A549 (cell line): ENCODE measurements around the gene CEP250. TPM values are rescaled to one million over a fixed set of nuclear protein-coding genes. Genes with fewer than 3 reads are reported as not detected.

Source experiments
- ATAC-seq, 2 experiments: fragments of 200-7000 bp in 1 of 2; fragments of >200 bp in 1 of 2; cut with Nextera tagmentation in 1 of 2; cut with Tn5 transposase in 1 of 2; 3 replicates each; pipeline versions ENCODE4 v1.8.0 to v1.9.1; 2018 to 2020; ENCODE audit warnings: mild to moderate bottlenecking in 1 of 2, moderate library complexity in 1 of 2
- CTCF ChIA-PET: fragments of 300-600 bp; sonication (Branson Sonifier 250); formaldehyde crosslinking; extraction: SDS; loops from one replicate; lab custom pipeline; 2021; ENCODE audit warnings: antibody characterized with exemption, inconsistent platforms; lab: Yijun Ruan, JAX
- POLR2A ChIA-PET: fragments of 350-600 bp; formaldehyde crosslinking; extraction: SDS; loops from one replicate; lab custom pipeline; 2021; ENCODE audit warnings: antibody characterized with exemption, inconsistent platforms; lab: Yijun Ruan, JAX
- DNase-seq, 2 experiments: peaks; one replicate each; pipeline versions ENCODE4 v3.0.0 to v3.0.0-alpha.2; 2011 to 2016; ENCODE audit warnings: low read depth in 1 of 2, low spot score in 1 of 2
- FAIRE-seq: peaks from 2 replicates; lab custom pipeline; 2011; peaks lifted over from hg19 to GRCh38; lab: Jason Lieb, UNC
- H3K27ac ChIP-seq, 2 experiments: fragments of >200 bp; sonication (Bioruptor Twin); formaldehyde crosslinking; 3 replicates each; pipeline ENCODE4 v1.5.1; 2016 to 2017
- H3K4me1 ChIP-seq: fragments of >200 bp; sonication (Bioruptor Twin); formaldehyde crosslinking; 3 replicates; pipeline ENCODE4 v1.6.1; 2016
- H3K4me2 ChIP-seq: fragments of >200 bp; sonication (Bioruptor Twin); formaldehyde crosslinking; 3 replicates; pipeline ENCODE4 v1.6.1; 2016
- H3K4me3 ChIP-seq: fragments of >200 bp; sonication (Bioruptor Twin); formaldehyde crosslinking; 3 replicates; pipeline ENCODE4 v1.5.1; 2016
- H3K9me3 ChIP-seq: fragments of >200 bp; sonication (Bioruptor Twin); formaldehyde crosslinking; 3 replicates; pipeline ENCODE4 v1.6.1; 2016
- BHLHE40 ChIP-seq: IDR thresholded peaks from 2 replicates; pipeline ENCODE4 v1.6.1; 2012; ENCODE audit warnings: low read depth, low read length, inconsistent platforms
- CBX2 ChIP-seq: fragments of 200-600 bp; sonication (generic); IDR thresholded peaks from 2 replicates; pipeline ENCODE4 v1.6.1; 2016; ENCODE audit warnings: low read depth, mild to moderate bottlenecking, borderline replicate concordance
- CBX8 ChIP-seq: fragments of 200-600 bp; sonication (generic); IDR thresholded peaks from 2 replicates; pipeline ENCODE4 v1.6.1; 2016
- CEBPB ChIP-seq, 2 experiments: fragments of >200 bp in 1 of 2; sonication (Bioruptor Twin) in 1 of 2; formaldehyde crosslinking in 1 of 2; IDR thresholded peaks; 2 replicates each; pipeline ENCODE4 v1.6.1; 2012 to 2016
- CHD2 ChIP-seq: fragments of 150-350 bp; IDR thresholded peaks from 2 replicates; pipeline ENCODE4 v1.6.1; 2014; ENCODE audit warnings: low read length; ENCODE audit not compliant: partially characterized antibody
- EHMT2 ChIP-seq: fragments of 200-600 bp; sonication (generic); IDR thresholded peaks from 2 replicates; pipeline ENCODE4 v1.6.1; 2016; ENCODE audit warnings: antibody characterized with exemption, low read depth, mild to moderate bottlenecking, moderate library complexity
- ELK1 ChIP-seq: fragments of 150-350 bp; IDR thresholded peaks from 2 replicates; pipeline ENCODE4 v1.6.1; 2014; ENCODE audit warnings: low read depth, mild to moderate bottlenecking, low read length
- EP300 ChIP-seq, 2 experiments: fragments of >200 bp; sonication (Bioruptor Twin); formaldehyde crosslinking; IDR thresholded peaks; 2 replicates in 1 of 2; 3 replicates in 1 of 2; pipeline ENCODE4 v1.6.1; 2016 to 2017
- ESRRA ChIP-seq: fragments of 150-350 bp; IDR thresholded peaks from 2 replicates; pipeline ENCODE4 v1.6.1; 2014; ENCODE audit warnings: mild to moderate bottlenecking, low read length, borderline replicate concordance
- GATA3 ChIP-seq: IDR thresholded peaks from 2 replicates; pipeline ENCODE4 v1.6.1; 2012; ENCODE audit warnings: borderline replicate concordance
- HDAC2 ChIP-seq: fragments of 200-600 bp; sonication (generic); IDR thresholded peaks from 2 replicates; pipeline ENCODE4 v1.6.1; 2016
- HOXA7 ChIP-seq: fragments of 250-450 bp; sonication (Bioruptor Pico); IDR thresholded peaks from 2 replicates; pipeline ENCODE4 v1.5.0; 2020; ENCODE audit warnings: mild to moderate bottlenecking, moderate library complexity
- HOXB5 ChIP-seq: fragments of 250-450 bp; sonication (Bioruptor Pico); IDR thresholded peaks from 2 replicates; pipeline ENCODE4 v1.5.0; 2020; ENCODE audit warnings: mild to moderate bottlenecking, moderate library complexity
- KDM5A ChIP-seq: fragments of 200-600 bp; sonication (generic); IDR thresholded peaks from 2 replicates; pipeline ENCODE4 v1.6.1; 2016; ENCODE audit warnings: antibody characterized with exemption, mild to moderate bottlenecking
- MAZ ChIP-seq: fragments of 150-350 bp; IDR thresholded peaks from 2 replicates; pipeline ENCODE4 v1.6.1; 2014; ENCODE audit warnings: antibody characterized with exemption, low read depth, low read length, borderline replicate concordance
- NR3C1 ChIP-seq: fragments of >200 bp; sonication (Bioruptor Twin); formaldehyde crosslinking; IDR thresholded peaks from 3 replicates; pipeline ENCODE4 v1.6.1; 2017
- PHF8 ChIP-seq: fragments of 200-600 bp; sonication (generic); IDR thresholded peaks from 2 replicates; pipeline ENCODE4 v1.6.1; 2016; ENCODE audit warnings: low read depth, mild to moderate bottlenecking, antibody characterized with exemption, moderate library complexity, borderline replicate concordance
- POLR2A ChIP-seq: IDR thresholded peaks from 2 replicates; pipeline ENCODE4 v1.6.1; 2012; ENCODE audit warnings: mild to moderate bottlenecking, low read length
- RARB ChIP-seq: fragments of 250-450 bp; sonication (Bioruptor Pico); IDR thresholded peaks from 2 replicates; pipeline ENCODE4 v1.8.0; 2021; ENCODE audit warnings: mild to moderate bottlenecking, moderate library complexity
- RCOR1 ChIP-seq: fragments of 150-350 bp; IDR thresholded peaks from 2 replicates; pipeline ENCODE4 v1.6.1; 2014; ENCODE audit warnings: antibody characterized with exemption, low read length, low read depth
- RFX5 ChIP-seq: fragments of 450-650 bp; IDR thresholded peaks from 2 replicates; pipeline ENCODE4 v1.7.1; 2014; ENCODE audit warnings: antibody characterized with exemption, mild to moderate bottlenecking, moderate library complexity
- SMC3 ChIP-seq: fragments of >200 bp; sonication (Bioruptor Twin); formaldehyde crosslinking; IDR thresholded peaks from 3 replicates; pipeline ENCODE4 v1.6.1; 2018; ENCODE audit warnings: inconsistent platforms
- SREBF2 ChIP-seq: fragments of 450-650 bp; IDR thresholded peaks from 2 replicates; pipeline ENCODE4 v1.6.1; 2014; ENCODE audit warnings: mild to moderate bottlenecking, moderate library complexity
- TFCP2L1 ChIP-seq: fragments of 250-450 bp; sonication (Bioruptor Pico); IDR thresholded peaks from 2 replicates; pipeline ENCODE4 v1.5.0; 2021; ENCODE audit warnings: mild to moderate bottlenecking
- TP53 ChIP-seq: fragments of 250-450 bp; sonication (Bioruptor Pico); IDR thresholded peaks from 2 replicates; pipeline ENCODE4 v1.5.0; 2021; ENCODE audit warnings: mild to moderate bottlenecking, moderate library complexity
- ZFP36 ChIP-seq: fragments of 450-650 bp; IDR thresholded peaks from 2 replicates; pipeline ENCODE4 v1.6.1; 2014; ENCODE audit warnings: borderline replicate concordance; ENCODE audit not compliant: partially characterized antibody
- ZNF302 ChIP-seq: fragments of 250-450 bp; sonication (Bioruptor Pico); IDR thresholded peaks from 2 replicates; pipeline ENCODE4 v1.9.0; 2021; ENCODE audit warnings: inconsistent platforms, mild to moderate bottlenecking, moderate library complexity
- WGBS: methylation state at CpG from one replicate; pipeline ENCODE4 v1.1.6; 2017; ENCODE audit errors: missing lambda C conversion rate; 5-methylcytosine and 5-hydroxymethylcytosine counted together
- polyA plus RNA-seq, 4 experiments: library from polyadenylated mRNA; depleted of rRNA in 3 of 4; stranded (reverse); fragments of >200 nt; fragmentation: RNase III in 1 of 4; extraction: RNeasy Plus Mini Kit Qiagen cat#74134 plus additional on column Dnase treatment in 1 of 4; gene quantifications; 2 replicates in 3 of 4; 3 replicates in 1 of 4; pipeline ENCODE4 v1.2.3, GENCODE V29; 2011 to 2017
- TF ChIP-seq, protein P1 (sequence below): IDR thresholded peaks from 2 replicates; pipeline ENCODE4 v1.6.1; 2012

Gene CEP250
- polyA plus RNA-seq, 2 of the 4 experiments (the other 2 are of a cell fraction) = 13.8 to 19.6 TPM

- no peak overlapping the region for H3K4me3 ChIP-seq
- no peak for TF ChIP-seq NR3C1
- TF ChIP-seq POLR2A = no peak
- no peak for TF ChIP-seq TP53
- TF ChIP-seq EHMT2 = no peak
- TF ChIP-seq CBX8 = no peak
- no peak overlapping the region for H3K4me2 ChIP-seq
- DNase-seq (no peak), ATAC-seq (no peak), FAIRE-seq (no peak)
- WGBS = 89% methylated on average over 1 of the region's 1 CpG
- no peaks in the 10 kb centered on the region for H3K9me3 ChIP-seq
- ChIA-PET CTCF (interaction anchor here (0.6 to 2.1 kb wide), 5 partner anchors 10 to 62 kb away, joined by 3 to 6 read pairs (median 4); no protein-coding TSS in a partner anchor), POLR2A (no interaction called here)
- no peaks in the 10 kb centered on the region for H3K4me1 ChIP-seq
- H3K27ac ChIP-seq = no peak overlapping the region
Observed at GRCh38 chr20:35525639-35526038, 70.2 kb downstream of the CEP250 start.

- FAIRE-seq (no peak), ATAC-seq (no peak), DNase-seq (no peak)
- TF ChIP-seq TFCP2L1 (CRISPR knock-in tag) = no peak
- TF ChIP-seq HOXB5 (CRISPR knock-in tag) = no peak
- no peak for TF ChIP-seq CHD2
- no peak for TF ChIP-seq ELK1
- TF ChIP-seq EP300 (IDR thresholded peaks at IDR 0.05) = no peak
- TF ChIP-seq SMC3 = no peak
- TF ChIP-seq CEBPB (IDR thresholded peaks at IDR 0.05) = no peak
- TF ChIP-seq GATA3 = no peak
- TF ChIP-seq RCOR1 = no peak
- TF ChIP-seq CBX2 = no peak
- no peak for TF ChIP-seq ZFP36
- TF ChIP-seq EHMT2 = no peak
- TF ChIP-seq KDM5A = no peak
- TF ChIP-seq ZNF302 (CRISPR knock-in tag) = no peak
- TF ChIP-seq PHF8 = no peak
- no peak for TF ChIP-seq HOXA7 (CRISPR knock-in tag)
- 87% methylated on average over 12 of the region's 12 CpGs for WGBS
- POLR2A ChIA-PET = interaction anchor here (0.6 kb wide), 1 partner anchor 58 kb away, joined by 3 read pairs; no protein-coding TSS in a partner anchor
- no peak overlapping the region for H3K27ac ChIP-seq
- no peaks in the 10 kb centered on the region for H3K9me3 ChIP-seq
- no peaks in the 10 kb centered on the region for H3K4me1 ChIP-seq
- CTCF ChIA-PET = interaction anchor here (0.7 to 2.1 kb wide), 4 partner anchors 15 to 114 kb away, joined by 3 to 6 read pairs (median 3); no protein-coding TSS in a partner anchor
- H3K4me2 ChIP-seq = no peak overlapping the region
- no peak overlapping the region for H3K4me3 ChIP-seq
Observed at GRCh38 chr20:35527122-35527769, 71.8 kb downstream of the CEP250 start.

DNA sequence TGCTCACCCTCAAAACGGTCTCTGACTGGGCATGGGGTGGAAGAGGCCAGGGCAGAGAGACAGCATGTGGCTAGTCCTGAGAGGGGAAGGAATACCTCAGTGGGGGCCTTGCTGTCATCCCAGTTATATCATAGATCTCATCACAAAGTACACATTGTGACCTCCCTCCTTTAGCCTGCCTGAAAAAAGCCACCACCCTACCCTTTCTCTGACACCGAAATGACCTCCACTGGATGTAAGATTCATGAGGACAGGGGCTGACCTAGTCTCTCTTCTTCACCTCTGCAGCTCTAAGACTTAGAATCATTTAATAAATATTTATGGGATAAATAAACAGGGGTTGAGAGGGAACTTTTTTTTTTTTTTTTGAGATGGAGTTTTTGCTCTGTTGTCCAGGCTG is 74.2 kb downstream of the CEP250 start, which contains the start of gene C20orf173:
Gene C20orf173, minus strand, starts transcription at position 101 of the 400 bp plus-strand sequence. CDS start 279 bp downstream, outside the sequence.
- ATAC-seq (no peak), FAIRE-seq (no peak), DNase-seq (no peak)
- CTCF ChIA-PET = interaction anchor here (0.5 to 1.5 kb wide), 2 partner anchors 9 to 167 kb away, joined by 3 read pairs; no protein-coding TSS in a partner anchor
- Histone ChIP-seq H3K4me3 (no peak within 1 kb of the TSS), H3K9me3 (no peaks in the 10 kb centered on the region), H3K4me2 (no peak within 1 kb of the TSS)
- TF ChIP-seq CBX2 = no peak
- TF ChIP-seq BHLHE40 = no peak
- no peak for TF ChIP-seq CBX8
- no peak for TF ChIP-seq RARB
- no peak for TF ChIP-seq ELK1
- TF ChIP-seq ESRRA = no peak
- TF ChIP-seq, protein P1, sequence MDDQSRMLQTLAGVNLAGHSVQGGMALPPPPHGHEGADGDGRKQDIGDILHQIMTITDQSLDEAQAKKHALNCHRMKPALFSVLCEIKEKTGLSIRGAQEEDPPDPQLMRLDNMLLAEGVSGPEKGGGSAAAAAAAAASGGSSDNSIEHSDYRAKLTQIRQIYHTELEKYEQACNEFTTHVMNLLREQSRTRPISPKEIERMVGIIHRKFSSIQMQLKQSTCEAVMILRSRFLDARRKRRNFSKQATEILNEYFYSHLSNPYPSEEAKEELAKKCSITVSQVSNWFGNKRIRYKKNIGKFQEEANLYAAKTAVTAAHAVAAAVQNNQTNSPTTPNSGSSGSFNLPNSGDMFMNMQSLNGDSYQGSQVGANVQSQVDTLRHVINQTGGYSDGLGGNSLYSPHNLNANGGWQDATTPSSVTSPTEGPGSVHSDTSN = no peak
- TF ChIP-seq SREBF2 = no peak
- TF ChIP-seq GATA3 = no peak
- TF ChIP-seq RFX5 = no peak
- TF ChIP-seq MAZ = no peak
- no peak for TF ChIP-seq NR3C1
- no peak for TF ChIP-seq HDAC2
- no peak for TF ChIP-seq POLR2A
- TF ChIP-seq, all 56 proteins: peak for 0
- 63% methylated on average over 2 of the region's 2 CpGs for WGBS
- POLR2A ChIA-PET = no interaction called here
- no peak within 1 kb of the TSS for H3K27ac ChIP-seq
- H3K4me1 ChIP-seq = no peaks in the 10 kb centered on the region
